Adrenal gland (tissue), 12 donors: Measurements from ENCODE around the gene TMEM132C. TPM values are rescaled to one million over a fixed set of nuclear protein-coding genes. Genes with fewer than 3 reads are reported as not detected.

Experiments used
- DNase-seq, 7 donors: peaks; one replicate each; pipeline ENCODE4 v3.0.0-alpha.2; 2019 to 2020
- H3K27ac ChIP-seq, 5 donors: fragments of 200-600 bp; sonication (generic) in 4 of 5; 1 replicate in 3 of 5; 2 replicates in 2 of 5; pipeline versions ENCODE4 v1.5.1 to v1.8.0; 2016 to 2020; ENCODE audit warnings: mild to moderate bottlenecking in 1 of 5
- H3K27me3 ChIP-seq: fragments of 200-600 bp; 2 replicates; pipeline ENCODE4 v1.8.0; 2021
- H3K36me3 ChIP-seq, 2 donors: fragments of 200-600 bp; replicated peaks in 1 of 2; 1 replicate in 1 of 2; 2 replicates in 1 of 2; pipeline versions ENCODE4 v1.5.1 to v1.8.0; 2018 to 2022
- H3K4me1 ChIP-seq, 2 donors: fragments of 200-600 bp; replicated peaks in 1 of 2; 1 replicate in 1 of 2; 2 replicates in 1 of 2; pipeline versions ENCODE4 v1.5.1 to v1.8.0; 2018 to 2021
- H3K4me3 ChIP-seq, 4 donors: fragments of 200-600 bp; sonication (generic) in 3 of 4; one replicate each; pipeline ENCODE4 v1.5.1; 2016 to 2018
- H3K9me3 ChIP-seq, 3 donors: fragments of 200-600 bp; sonication (generic) in 1 of 3; replicated peaks in 1 of 3; 1 replicate in 2 of 3; 2 replicates in 1 of 3; pipeline versions ENCODE4 v1.5.1 to v1.8.0; 2016 to 2021
- POLR2A ChIP-seq, 2 donors: fragments of 450-650 bp; IDR thresholded peaks; one replicate each; pipeline ENCODE4 v1.6.1; 2017; ENCODE audit warnings: antibody characterized with exemption in 2 of 2, mild to moderate bottlenecking in 2 of 2, moderate library complexity in 1 of 2
- WGBS, 4 donors: extraction: QIAGEN DNeasy Blood & Tissue Kit in 2 of 4; methylation state at CpG; one replicate each; pipeline versions ENCODE4 v1.1.5 to v1.1.7; 2013 to 2017; 5-methylcytosine and 5-hydroxymethylcytosine counted together
- intact Hi-C, 2 donors: fragments of 100-400 bp; cut with DNase I; formaldehyde crosslinking; loops; one replicate each; pipeline versions ENCODE4 v1.14.1 to v1.15.0; 2022 to 2023
- polyA plus RNA-seq, 3 donors: library from polyadenylated mRNA; stranded (reverse); fragments of 200-250 nt in 2 of 3; fragments of 350-450 nt in 1 of 3; fragmentation: Illumina TruSeq in 1 of 3; extraction: RNeasy Lipid Tissue Mini Kit (QIAGEN cat#74804) in 1 of 3; gene quantifications; one replicate each; pipeline ENCODE4 v1.2.3, GENCODE V29; 2013 to 2014
- total RNA-seq, 9 donors: library from RNA; depleted of rRNA in 4 of 9; stranded (reverse); fragments of >200 nt in 4 of 9; fragments of 120-200 nt in 1 of 9; fragmentation: NEBNext Ultra II Directional in 1 of 9; extraction: Animal tissue kit (Norgen Biotek cat#: 25700) in 1 of 9; gene quantifications; one replicate each; pipeline versions ENCODE4 v1.1.0 to v1.2.4, GENCODE V29; 2013 to 2023
- TF ChIP-seq, protein P1 (sequence below), 6 experiments: fragments of 450-650 bp in 4 of 6; fragments of 200-600 bp in 2 of 6; sonication (generic) in 1 of 6; IDR thresholded peaks; 1 replicate in 5 of 6; 2 replicates in 1 of 6; pipeline versions ENCODE4 v1.5.1 to v1.8.0; 2016 to 2021; ENCODE audit warnings: antibody characterized with exemption in 6 of 6, mild to moderate bottlenecking in 2 of 6, moderate library complexity in 1 of 6
- donor health status: healthy with polysubstance abuse.
- donor health status: Bipolar disorder and iron deficiency.
- donor health status: DM: yes; HTN: yes; CAD: no.
- donor health status: DM: no; HTN: no; CAD: no.
- donor health status: DM: no; HTN: no; CAD: no.
- donor health status: DM: yes; HTN: yes; CAD: no.

Gene TMEM132C
- total and polyA plus RNA-seq, 12 donors, result 1.2 to 4.2 (median 2.5) TPM

GRCh38 chr12:128353301-128353700, 86.3 kb downstream of the TMEM132C start:
- intact Hi-C loops, result no loop called here
- Histone ChIP-seq H3K27ac (no peak overlapping the region), H3K36me3 (no peaks in the 10 kb centered on the region), H3K4me1 (no peaks in the 10 kb centered on the region), H3K9me3 (no peaks in the 10 kb centered on the region), H3K4me3 (no peak overlapping the region), H3K27me3 (no peaks in the 10 kb centered on the region)
- TF ChIP-seq POLR2A (IDR thresholded peaks at IDR 0.05), result no peak
- TF ChIP-seq, protein P1, sequence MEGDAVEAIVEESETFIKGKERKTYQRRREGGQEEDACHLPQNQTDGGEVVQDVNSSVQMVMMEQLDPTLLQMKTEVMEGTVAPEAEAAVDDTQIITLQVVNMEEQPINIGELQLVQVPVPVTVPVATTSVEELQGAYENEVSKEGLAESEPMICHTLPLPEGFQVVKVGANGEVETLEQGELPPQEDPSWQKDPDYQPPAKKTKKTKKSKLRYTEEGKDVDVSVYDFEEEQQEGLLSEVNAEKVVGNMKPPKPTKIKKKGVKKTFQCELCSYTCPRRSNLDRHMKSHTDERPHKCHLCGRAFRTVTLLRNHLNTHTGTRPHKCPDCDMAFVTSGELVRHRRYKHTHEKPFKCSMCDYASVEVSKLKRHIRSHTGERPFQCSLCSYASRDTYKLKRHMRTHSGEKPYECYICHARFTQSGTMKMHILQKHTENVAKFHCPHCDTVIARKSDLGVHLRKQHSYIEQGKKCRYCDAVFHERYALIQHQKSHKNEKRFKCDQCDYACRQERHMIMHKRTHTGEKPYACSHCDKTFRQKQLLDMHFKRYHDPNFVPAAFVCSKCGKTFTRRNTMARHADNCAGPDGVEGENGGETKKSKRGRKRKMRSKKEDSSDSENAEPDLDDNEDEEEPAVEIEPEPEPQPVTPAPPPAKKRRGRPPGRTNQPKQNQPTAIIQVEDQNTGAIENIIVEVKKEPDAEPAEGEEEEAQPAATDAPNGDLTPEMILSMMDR (IDR thresholded peaks at IDR 0.05), result no peak
- DNase-seq, result no peak
- 11 to 15% (median 11%) methylated on average over 12 of the region's 12 CpGs for WGBS, 4 donors

- DNase-seq, result no peak
- TF ChIP-seq, protein P1 (IDR thresholded peaks at IDR 0.05), result no peak
- TF ChIP-seq POLR2A (IDR thresholded peaks at IDR 0.05), result no peak
- Histone ChIP-seq H3K27me3 (no peaks in the 10 kb centered on the region), H3K4me3 (no peak overlapping the region), H3K9me3 (no peaks in the 10 kb centered on the region), H3K36me3 (no peaks in the 10 kb centered on the region), H3K4me1 (no peaks in the 10 kb centered on the region), H3K27ac (no peak overlapping the region)
- intact Hi-C loops, result no loop called here
- WGBS, 4 donors, result 51 to 65% (median 63%) methylated on average over 6 to 7 of the region's 7 CpGs
Observed at GRCh38 chr12:128356547-128356946, 89.6 kb downstream of the TMEM132C start.

- no peak overlapping the region for H3K27ac ChIP-seq
- no peak for DNase-seq
- no peak for TF ChIP-seq POLR2A (IDR thresholded peaks at IDR 0.05)
- TF ChIP-seq, protein P1 (IDR thresholded peaks at IDR 0.05), result no peak
- intact Hi-C loops, result no loop called here
- no peak overlapping the region for H3K4me3 ChIP-seq
- H3K9me3 ChIP-seq, result no peaks in the 10 kb centered on the region
- no peaks in the 10 kb centered on the region for H3K36me3 ChIP-seq
- WGBS, 4 donors, result 35 to 52% (median 42%) methylated on average over 6 to 7 of the region's 7 CpGs
- no peaks in the 10 kb centered on the region for H3K27me3 ChIP-seq
- no peaks in the 10 kb centered on the region for H3K4me1 ChIP-seq
Observed at GRCh38 chr12:128361400-128361995, 94.5 kb downstream of the TMEM132C start.

- TF ChIP-seq, protein P1 (IDR thresholded peaks at IDR 0.05), result no peak
- no peak for TF ChIP-seq POLR2A (IDR thresholded peaks at IDR 0.05)
- Histone ChIP-seq H3K4me3 (no peak overlapping the region), H3K36me3 (no peaks in the 10 kb centered on the region), H3K9me3 (no peaks in the 10 kb centered on the region), H3K27me3 (no peaks in the 10 kb centered on the region), H3K27ac (no peak overlapping the region), H3K4me1 (no peaks in the 10 kb centered on the region)
- 38 to 51% (median 42%) methylated on average over 6 of the region's 6 CpGs for WGBS, 4 donors
- DNase-seq, result no peak
- intact Hi-C loops, result no loop called here
Observed at GRCh38 chr12:128365032-128365431, 98.1 kb downstream of the TMEM132C start.
